Upper lobe of right lung (tissue), 1 donor: Measurements from ENCODE around the gene E2F6. TPM values are rescaled to one million over a fixed set of nuclear protein-coding genes. Genes with fewer than 3 reads are reported as not detected.

ENCODE experiments used
- ATAC-seq: fragments of 200-7000 bp; cut with Tn5 transposase; one replicate; pipeline ENCODE4 v1.9.1; 2020; ENCODE audit warnings: mild to moderate bottlenecking, moderate library complexity
- DNase-seq: peaks from one replicate; pipeline ENCODE4 v3.0.0-alpha.2; 2020
- H3K27ac ChIP-seq: fragments of 200-600 bp; one replicate; pipeline ENCODE4 v1.8.0; 2022
- H3K27me3 ChIP-seq: fragments of 200-600 bp; one replicate; pipeline ENCODE4 v1.8.0; 2022; ENCODE audit warnings: mild to moderate bottlenecking
- H3K36me3 ChIP-seq: fragments of 200-600 bp; one replicate; pipeline ENCODE4 v1.8.0; 2022
- H3K4me1 ChIP-seq: fragments of 200-600 bp; one replicate; pipeline ENCODE4 v1.8.0; 2022
- H3K4me3 ChIP-seq: fragments of 200-600 bp; one replicate; pipeline ENCODE4 v1.8.0; 2022; ENCODE audit warnings: mild to moderate bottlenecking
- H3K9me3 ChIP-seq: fragments of 200-600 bp; one replicate; pipeline ENCODE4 v1.8.0; 2022
- intact Hi-C: fragments of 100-400 bp; cut with DNase I; formaldehyde crosslinking; loops from one replicate; pipeline ENCODE4 v1.11.0; 2022
- total RNA-seq: library from RNA; stranded (reverse); fragmentation: NEBNext Ultra II Directional; extraction: Animal tissue kit (Norgen Biotek cat#: 25700); gene quantifications from one replicate; pipeline ENCODE4 v1.2.1, GENCODE V29; 2021
- TF ChIP-seq, protein P1 (sequence below): fragments of 200-600 bp; IDR thresholded peaks from one replicate; pipeline ENCODE4 v1.8.0; 2022; ENCODE audit warnings: antibody characterized with exemption
- donor health status: DM: no; HTN: yes; CAD: no; lungs with severe emphysema.

Gene E2F6
- total RNA-seq, 1 donor from 2014 or later, result 14.5 TPM

GRCh38 chr2:11492244-11492643, 26.3 kb upstream of the E2F6 start:
- Histone ChIP-seq H3K4me3 (no peak overlapping the region), H3K27ac (no peak overlapping the region), H3K36me3 (no peaks in the 10 kb centered on the region), H3K9me3 (no peaks in the 10 kb centered on the region), H3K27me3 (peaks cover 9% of the 10 kb centered on the region), H3K4me1 (no peaks in the 10 kb centered on the region)
- TF ChIP-seq, protein P1, sequence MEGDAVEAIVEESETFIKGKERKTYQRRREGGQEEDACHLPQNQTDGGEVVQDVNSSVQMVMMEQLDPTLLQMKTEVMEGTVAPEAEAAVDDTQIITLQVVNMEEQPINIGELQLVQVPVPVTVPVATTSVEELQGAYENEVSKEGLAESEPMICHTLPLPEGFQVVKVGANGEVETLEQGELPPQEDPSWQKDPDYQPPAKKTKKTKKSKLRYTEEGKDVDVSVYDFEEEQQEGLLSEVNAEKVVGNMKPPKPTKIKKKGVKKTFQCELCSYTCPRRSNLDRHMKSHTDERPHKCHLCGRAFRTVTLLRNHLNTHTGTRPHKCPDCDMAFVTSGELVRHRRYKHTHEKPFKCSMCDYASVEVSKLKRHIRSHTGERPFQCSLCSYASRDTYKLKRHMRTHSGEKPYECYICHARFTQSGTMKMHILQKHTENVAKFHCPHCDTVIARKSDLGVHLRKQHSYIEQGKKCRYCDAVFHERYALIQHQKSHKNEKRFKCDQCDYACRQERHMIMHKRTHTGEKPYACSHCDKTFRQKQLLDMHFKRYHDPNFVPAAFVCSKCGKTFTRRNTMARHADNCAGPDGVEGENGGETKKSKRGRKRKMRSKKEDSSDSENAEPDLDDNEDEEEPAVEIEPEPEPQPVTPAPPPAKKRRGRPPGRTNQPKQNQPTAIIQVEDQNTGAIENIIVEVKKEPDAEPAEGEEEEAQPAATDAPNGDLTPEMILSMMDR, result no peak
- ATAC-seq (no peak), DNase-seq (no peak)
- intact Hi-C loops, result no loop called here

DNA sequence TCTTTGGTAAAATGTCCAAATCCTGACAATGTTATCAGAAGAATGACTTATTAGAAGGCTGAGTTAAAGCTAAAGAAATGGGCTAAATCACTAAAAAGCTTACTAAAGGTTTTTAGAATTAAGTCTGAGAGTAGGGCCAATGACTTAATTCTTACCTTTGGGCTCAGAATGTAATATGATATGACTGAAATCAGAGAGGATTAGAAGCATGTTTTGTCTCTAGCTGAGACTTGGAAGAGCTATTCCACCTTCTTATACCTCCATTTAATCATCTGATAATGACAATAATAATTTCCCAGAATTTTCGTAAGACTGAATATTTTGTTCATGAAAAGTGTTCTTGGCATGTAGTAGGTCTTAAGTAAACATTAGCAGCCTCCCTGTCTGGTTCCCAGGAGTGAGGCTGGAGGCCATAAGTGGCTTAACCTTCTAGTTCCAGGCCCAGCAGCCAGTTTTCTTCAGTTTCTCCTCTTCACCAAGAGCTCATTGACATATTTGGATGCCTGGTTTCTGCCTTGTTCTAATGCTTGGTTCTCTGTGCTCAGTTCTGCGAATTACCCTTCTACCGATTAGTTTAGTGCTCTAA, 25.5 kb upstream of the E2F6 start:
- H3K27ac ChIP-seq, result no peak overlapping the region
- no peak for ATAC-seq
- H3K4me3 ChIP-seq, result no peak overlapping the region
- intact Hi-C loops, result no loop called here
- no peak for DNase-seq
- H3K9me3 ChIP-seq, result no peaks in the 10 kb centered on the region
- H3K27me3 ChIP-seq, result peaks cover 14% of the 10 kb centered on the region
- TF ChIP-seq, protein P1, result no peak
- H3K36me3 ChIP-seq, result no peaks in the 10 kb centered on the region
- no peaks in the 10 kb centered on the region for H3K4me1 ChIP-seq

- H3K4me1 ChIP-seq, result no peaks in the 10 kb centered on the region
- intact Hi-C loops, result no loop called here
- TF ChIP-seq, protein P1, result no peak
- H3K4me3 ChIP-seq, result no peak overlapping the region
- ATAC-seq, result no peak
- H3K9me3 ChIP-seq, result no peaks in the 10 kb centered on the region
- peaks cover 26% of the 10 kb centered on the region for H3K27me3 ChIP-seq
- H3K27ac ChIP-seq, result no peak overlapping the region
- H3K36me3 ChIP-seq, result no peaks in the 10 kb centered on the region
- DNase-seq, result no peak
These were observed 24.2 kb upstream of the E2F6 start for GRCh38 chr2:11490194-11490593.

DNA sequence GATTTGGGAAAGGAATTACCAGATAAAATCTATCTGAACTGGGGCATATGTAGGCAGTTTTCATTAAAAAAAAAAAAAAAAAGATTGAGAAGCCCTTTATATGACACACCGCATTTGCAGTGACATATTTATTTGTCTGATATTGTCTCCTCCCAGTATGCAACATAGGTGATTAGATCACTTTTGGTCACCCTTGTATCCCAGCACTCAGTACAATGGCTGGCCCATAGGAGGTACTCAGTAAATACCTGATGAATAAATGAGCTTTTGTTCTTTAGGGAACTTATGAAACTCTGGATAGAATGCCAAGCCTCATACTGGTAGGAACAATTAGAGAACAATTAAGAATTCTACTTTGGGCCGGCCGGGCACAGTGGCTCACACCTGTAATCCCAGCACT, 22.8 kb upstream of the E2F6 start:
- TF ChIP-seq, protein P1, result no peak
- Histone ChIP-seq H3K27ac (no peak overlapping the region), H3K36me3 (no peaks in the 10 kb centered on the region), H3K27me3 (peaks cover 40% of the 10 kb centered on the region), H3K9me3 (no peaks in the 10 kb centered on the region), H3K4me1 (no peaks in the 10 kb centered on the region), H3K4me3 (no peak overlapping the region)
- intact Hi-C loops, result loop anchor here (5.0 kb wide), 1 partner anchor 93 kb away; no protein-coding TSS in a partner anchor
- ATAC-seq (no peak), DNase-seq (no peak)

- H3K4me3 ChIP-seq, result no peak overlapping the region
- H3K36me3 ChIP-seq, result no peaks in the 10 kb centered on the region
- ATAC-seq, result no peak
- H3K9me3 ChIP-seq, result no peaks in the 10 kb centered on the region
- no peak for DNase-seq
- H3K27ac ChIP-seq, result no peak overlapping the region
- TF ChIP-seq, protein P1, result no peak
- H3K27me3 ChIP-seq, result peaks cover 73% of the 10 kb centered on the region
- peaks cover 4% of the 10 kb centered on the region for H3K4me1 ChIP-seq
- intact Hi-C loops, result no loop called here
These were observed 18.1 kb upstream of the E2F6 start for GRCh38 chr2:11483806-11484617.
